GM18526 (cell line): ENCODE results near the gene OR9A4.

Experiments
- POLR2A ChIP-seq: IDR thresholded peaks from 3 replicates; pipeline ENCODE4 v1.6.1; 2011; ENCODE audit not compliant: insufficient read length; ENCODE audit errors: extremely low read depth

The OR9A4 gene

DNA sequence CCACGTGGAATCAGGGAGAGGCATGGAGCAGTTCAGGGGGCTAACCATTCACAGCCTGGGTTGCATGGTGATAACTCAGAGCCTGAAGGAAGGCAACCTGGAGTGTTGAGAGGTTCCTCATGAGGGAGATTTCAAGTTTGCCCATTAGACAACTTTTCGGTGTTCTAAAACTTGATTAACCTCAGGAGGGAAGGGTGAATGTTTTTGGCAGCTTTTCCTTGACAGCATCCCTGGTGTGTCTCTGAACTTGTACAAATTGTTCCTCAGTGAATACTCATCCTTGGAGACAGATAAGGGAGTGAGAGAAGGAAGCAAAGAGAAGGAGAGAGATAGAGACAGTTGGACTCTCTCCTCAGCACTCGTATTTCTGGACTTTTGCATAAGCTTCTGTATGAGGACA, at the start of gene OR9A4:
Gene OR9A4, plus strand, starts transcription at position 301 of the 400 bp plus-strand sequence. CDS start 2,477 bp downstream, outside the sequence.
- no peak for TF ChIP-seq POLR2A

DNA sequence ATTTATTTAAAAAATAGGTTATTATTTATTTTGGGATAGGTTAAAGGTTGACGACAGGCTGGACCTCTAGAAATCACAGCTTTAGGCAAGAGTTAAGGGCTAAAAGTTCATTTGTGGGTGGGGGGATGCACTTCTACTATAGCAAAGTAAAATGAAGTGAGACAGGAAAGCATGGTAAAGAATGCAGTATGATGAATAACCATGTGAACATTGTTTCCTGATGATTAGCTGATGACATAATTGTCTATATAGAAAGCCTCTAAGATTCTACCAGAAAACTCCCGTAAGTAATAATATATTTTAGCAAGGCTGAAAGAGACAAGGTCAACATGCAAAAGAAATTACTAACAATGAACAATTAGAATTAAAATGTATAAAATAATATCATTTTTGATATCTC, 49.2 kb upstream of the OR9A4 start:
- no peak for TF ChIP-seq POLR2A

DNA sequence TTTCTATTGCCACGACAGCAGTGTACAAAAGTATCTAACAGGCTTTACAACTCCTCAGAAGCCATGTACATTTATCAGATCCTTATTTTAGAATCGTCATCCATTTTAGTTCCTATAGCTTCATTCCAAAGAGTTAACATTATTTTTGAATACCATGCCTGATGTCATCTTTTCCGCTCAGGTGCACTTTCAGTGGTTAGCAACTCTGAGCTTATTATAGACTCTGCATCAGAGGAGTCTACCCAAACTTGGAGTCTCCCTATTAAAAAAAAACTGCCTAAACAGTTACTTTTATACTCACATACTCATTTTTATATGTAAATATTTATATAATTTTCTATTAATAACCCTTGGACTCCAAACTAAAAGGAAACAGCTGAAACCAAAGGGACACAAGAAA, 43.3 kb upstream of the OR9A4 start:
- no peak for TF ChIP-seq POLR2A

- TF ChIP-seq POLR2A: no peak
Measured at GRCh38 chr7:141874787-141875186, 41.4 kb upstream of the OR9A4 start.

GRCh38 chr7:141875453-141875852, 40.7 kb upstream of the OR9A4 start:
- no peak for TF ChIP-seq POLR2A

GRCh38 chr7:141876371-141876770, 39.8 kb upstream of the OR9A4 start:
- no peak for TF ChIP-seq POLR2A

DNA sequence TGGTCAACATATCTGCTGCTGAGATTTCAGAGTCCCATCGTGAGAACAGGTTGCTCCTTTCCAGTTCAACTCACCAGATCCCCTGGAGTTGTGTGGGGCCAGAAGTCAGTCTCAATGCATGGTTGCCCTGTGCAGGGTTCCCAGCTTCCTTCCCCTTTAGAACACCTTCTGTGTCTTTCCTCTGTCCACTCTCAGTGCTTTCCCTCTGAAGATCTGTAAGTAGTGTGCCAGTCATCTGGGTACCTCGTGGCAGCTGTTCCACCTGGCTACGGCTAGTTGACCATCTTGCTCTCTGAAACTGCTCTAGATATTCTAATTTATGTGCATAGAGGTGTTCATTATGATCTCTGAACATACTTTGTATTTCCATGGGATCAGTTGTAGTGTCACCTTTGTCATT, 38.8 kb upstream of the OR9A4 start:
- TF ChIP-seq POLR2A: no peak

GRCh38 chr7:141880960-141881359, 35.2 kb upstream of the OR9A4 start:
- TF ChIP-seq POLR2A: no peak

DNA sequence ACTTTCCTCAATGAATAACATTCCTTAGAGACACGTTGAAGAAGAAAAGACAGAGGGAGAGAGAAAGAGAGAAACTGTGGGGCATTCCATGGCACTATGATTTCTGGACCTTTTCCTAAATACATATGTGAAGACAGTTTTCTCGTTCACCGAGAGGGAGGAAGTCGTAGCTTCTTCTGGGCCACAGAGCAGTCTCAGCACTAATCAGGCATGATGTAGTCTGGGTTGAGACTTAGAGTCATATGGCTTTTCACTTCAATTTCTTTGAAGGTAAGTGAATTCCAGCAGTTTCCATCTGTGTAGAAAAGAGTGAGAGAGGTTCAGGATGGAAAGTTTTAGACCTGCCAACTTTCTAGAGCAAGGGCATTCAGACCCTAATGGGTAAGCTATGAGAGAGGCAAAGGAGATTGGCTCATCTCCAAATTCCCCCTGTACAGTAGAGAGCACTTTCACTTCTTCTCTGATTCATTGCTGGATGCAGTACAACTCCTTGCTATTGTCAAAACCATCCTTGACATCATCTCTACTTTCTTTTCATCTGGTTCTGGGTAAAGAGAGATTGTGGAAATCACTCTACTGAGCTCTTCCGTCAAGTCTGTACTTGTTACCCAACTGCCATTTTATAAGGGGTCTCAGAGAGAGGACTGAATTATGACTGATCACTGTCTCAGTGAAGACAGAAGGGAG, 31.5 kb upstream of the OR9A4 start:
- TF ChIP-seq POLR2A: no peak

DNA sequence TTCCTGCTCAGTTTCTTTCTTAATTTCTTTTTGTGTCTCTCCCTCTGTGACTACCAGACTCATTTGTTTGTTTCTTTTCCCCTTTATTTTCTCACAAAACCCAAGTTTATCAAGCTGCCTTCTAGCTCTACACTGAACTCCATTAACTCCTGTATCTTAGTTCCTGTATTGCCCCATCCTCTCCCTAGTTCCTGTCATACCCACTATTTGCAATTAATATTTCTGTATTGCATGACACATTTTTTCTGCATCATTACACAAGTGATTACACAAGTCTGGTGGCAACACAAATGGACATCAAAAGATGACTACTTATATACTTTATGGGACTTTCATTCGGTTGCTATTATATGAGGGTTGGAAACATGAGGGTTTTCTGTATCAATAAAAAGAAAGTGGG, 26.9 kb upstream of the OR9A4 start:
- TF ChIP-seq POLR2A: no peak

DNA sequence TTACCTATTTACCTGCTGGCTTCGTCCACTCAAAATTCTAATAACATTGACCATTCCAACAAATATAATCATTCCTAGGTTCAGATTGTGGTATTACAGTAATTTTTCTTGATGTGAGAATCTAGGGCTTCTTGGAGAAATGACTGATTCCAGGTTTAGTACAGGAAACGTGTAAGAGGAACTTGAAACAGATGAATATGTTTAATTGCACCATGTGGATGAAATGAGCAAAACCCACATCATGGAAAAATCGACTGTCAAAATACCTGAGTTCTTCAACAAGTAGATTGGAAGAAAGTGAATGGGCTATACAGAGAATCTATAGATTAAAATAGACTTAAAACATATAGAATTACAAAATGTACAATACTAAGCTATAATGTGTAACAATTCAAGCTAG, 24.9 kb upstream of the OR9A4 start:
- TF ChIP-seq POLR2A: no peak

DNA sequence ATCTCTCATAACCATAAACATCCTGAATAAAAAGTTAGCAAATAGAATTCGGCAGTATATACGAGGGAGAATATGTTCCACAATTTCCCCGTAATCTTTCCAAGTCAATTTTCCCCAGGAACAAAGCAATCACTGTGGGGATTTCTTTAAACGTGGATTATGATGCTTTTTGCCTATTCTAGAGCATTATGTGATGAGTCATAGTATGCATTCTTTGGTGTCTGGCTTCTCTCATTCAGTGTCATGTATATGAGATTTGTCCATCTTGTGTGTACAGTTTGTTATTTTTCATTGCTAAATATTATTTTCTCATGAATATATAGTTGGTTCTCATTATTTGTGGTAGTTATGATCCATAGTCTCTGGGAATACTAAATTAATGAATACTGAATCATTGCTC, 9.9 kb upstream of the OR9A4 start:
- no peak for TF ChIP-seq POLR2A

DNA sequence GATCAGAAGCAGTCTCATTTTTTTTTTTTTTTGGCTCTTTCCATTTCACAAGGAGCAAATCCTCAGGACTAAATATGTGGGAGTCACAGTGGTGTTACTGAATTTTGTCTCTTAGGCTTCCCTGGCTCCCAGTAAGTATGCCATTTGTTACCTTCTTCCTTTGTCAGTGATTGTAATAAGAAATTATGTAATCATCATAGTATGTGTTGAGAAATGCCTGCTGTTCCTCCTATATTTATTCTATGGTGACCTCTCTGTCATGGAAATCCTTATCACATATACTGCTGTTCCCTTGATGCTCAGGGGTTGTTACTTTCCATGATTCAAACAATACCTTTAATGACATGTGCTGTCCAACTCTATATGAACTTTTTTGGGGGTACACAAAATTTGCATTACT, 4.8 kb upstream of the OR9A4 start:
- no peak for TF ChIP-seq POLR2A

GRCh38 chr7:141915565-141915964, 634 bp upstream of the OR9A4 start:
- no peak for TF ChIP-seq POLR2A

DNA sequence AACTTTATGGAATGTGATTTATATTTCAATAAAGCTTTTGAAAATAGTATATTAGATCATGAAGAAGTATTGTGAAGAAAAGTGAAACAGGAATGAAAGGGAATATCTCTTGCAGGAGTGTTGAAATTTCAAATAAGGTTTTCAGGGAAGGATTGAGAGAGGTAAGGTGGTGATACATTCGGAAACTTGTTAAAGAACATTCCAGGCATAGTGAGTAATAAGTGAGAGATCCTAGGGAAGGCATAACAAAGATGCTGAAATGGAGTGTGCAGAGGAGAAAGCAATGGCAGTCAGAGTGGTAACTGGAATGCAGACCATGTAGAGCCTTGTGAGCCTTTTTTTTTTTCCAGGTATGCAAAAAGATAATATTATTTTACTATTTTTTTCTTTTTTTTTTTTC, 4.1 kb downstream of the OR9A4 start:
- TF ChIP-seq POLR2A: no peak

DNA sequence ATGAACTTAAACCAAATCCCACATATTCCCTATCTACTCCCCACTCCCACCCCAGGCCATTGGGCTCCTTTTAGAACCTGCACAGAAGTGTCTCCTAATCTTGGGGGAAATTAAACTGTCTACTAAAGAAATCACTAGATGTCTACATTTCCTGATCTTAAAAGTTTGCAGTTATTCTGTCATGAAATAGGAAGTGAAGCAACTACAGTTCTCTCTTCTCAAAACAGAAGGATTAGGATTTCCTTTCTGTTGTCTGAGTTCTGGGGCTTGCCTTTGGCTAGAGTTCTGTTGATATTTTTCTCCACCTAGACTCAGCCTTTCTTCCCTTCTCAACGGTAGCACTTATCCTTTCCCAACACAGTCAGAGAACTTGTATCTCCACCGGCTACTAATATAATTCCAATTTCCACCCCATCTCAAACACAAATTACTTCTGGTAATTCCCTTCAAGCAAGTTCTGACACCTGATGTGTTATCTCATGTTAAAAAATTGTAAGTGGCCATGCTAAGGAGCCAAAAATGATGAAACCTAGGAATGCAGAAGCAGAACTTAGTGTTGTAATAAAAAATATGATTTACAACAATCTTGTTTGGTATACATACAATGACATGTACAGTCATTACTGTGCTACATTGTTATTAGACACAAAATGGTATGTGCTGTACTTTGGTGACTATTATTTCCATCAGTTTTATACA, 12.1 kb downstream of the OR9A4 start:
- no peak for TF ChIP-seq POLR2A

GRCh38 chr7:141928845-141929195, 12.6 kb downstream of the OR9A4 start:
- TF ChIP-seq POLR2A: no peak
